Tibial nerve (tissue), 4 donors: Measurements from ENCODE around the gene MC1R. TPM values are rescaled to one million over a fixed set of nuclear protein-coding genes. Genes with fewer than 3 reads are reported as not detected.

Experiments
- DNase-seq, 2 donors: peaks; one replicate each; pipeline ENCODE4 v3.0.0-alpha.2; 2019; ENCODE audit warnings: low spot score in 2 of 2
- H3K27ac ChIP-seq, 4 donors: fragments of 200-600 bp; sonication (generic) in 3 of 4; one replicate each; pipeline ENCODE4 v1.5.1; 2017 to 2019; ENCODE audit warnings: mild to moderate bottlenecking in 1 of 4
- H3K27me3 ChIP-seq, 2 donors: fragments of 200-600 bp; sonication (generic) in 1 of 2; one replicate each; pipeline versions ENCODE4 v1.5.1 to v1.6.0; 2017 to 2019
- H3K36me3 ChIP-seq, 3 donors: fragments of 200-600 bp; sonication (generic); one replicate each; pipeline ENCODE4 v1.5.1; 2018 to 2019
- H3K4me1 ChIP-seq, 4 donors: fragments of 200-600 bp; sonication (generic) in 3 of 4; one replicate each; pipeline ENCODE4 v1.5.1; 2017 to 2019
- H3K4me3 ChIP-seq, 4 donors: fragments of 200-600 bp; sonication (generic) in 3 of 4; one replicate each; pipeline ENCODE4 v1.5.1; 2017 to 2019; ENCODE audit warnings: mild to moderate bottlenecking in 1 of 4, moderate library complexity in 1 of 4
- H3K9me3 ChIP-seq, 4 donors: fragments of 200-600 bp; sonication (generic) in 3 of 4; one replicate each; pipeline ENCODE4 v1.5.1; 2017 to 2019
- CTCF ChIP-seq, 5 experiments: fragments of 200-600 bp in 3 of 5; fragments of 450-650 bp in 2 of 5; sonication (generic) in 3 of 5; IDR thresholded peaks; one replicate each; pipeline ENCODE4 v1.5.1; 2016 to 2019; ENCODE audit warnings: antibody characterized with exemption in 5 of 5, mild to moderate bottlenecking in 3 of 5, moderate library complexity in 2 of 5
- EP300 ChIP-seq, 2 donors: sonication (generic); formaldehyde crosslinking; IDR thresholded peaks; one replicate each; pipeline ENCODE4 v1.6.1; 2017; ENCODE audit warnings: antibody characterized with exemption in 2 of 2, mild to moderate bottlenecking in 1 of 2
- POLR2A ChIP-seq, 2 donors: fragments of 450-650 bp; IDR thresholded peaks; one replicate each; pipeline ENCODE4 v1.6.1; 2017; ENCODE audit warnings: antibody characterized with exemption in 2 of 2, mild to moderate bottlenecking in 2 of 2, moderate library complexity in 2 of 2
- WGBS, 2 donors: methylation state at CpG; one replicate each; pipeline ENCODE4 v1.1.5; 2018; 5-methylcytosine and 5-hydroxymethylcytosine counted together
- total RNA-seq, 4 donors: library from RNA; depleted of rRNA; stranded (reverse); fragments of >200 nt; gene quantifications; one replicate each; pipeline ENCODE4 v1.1.0, GENCODE V29; 2016

The MC1R gene
- total RNA-seq, 4 donors from 2014 or later = 3.3 to 15.7 (median 6.9) TPM

- Histone ChIP-seq H3K27me3 (no peaks in the 10 kb centered on the region), H3K27ac (peak overlapping the region in 1 of 4 donors; percentile 81), H3K4me1 (peaks cover 0 to 23% (median 0%) of the 10 kb centered on the region in 4 donors), H3K9me3 (no peaks in the 10 kb centered on the region), H3K36me3 (peaks cover 7 to 100% (median 45%) of the 10 kb centered on the region in 3 donors), H3K4me3 (no peak overlapping the region)
- 89 to 91% methylated on average over 18 of the region's 18 CpGs for WGBS, 2 donors
- TF ChIP-seq CTCF (IDR thresholded peaks at IDR 0.05) (no peak), EP300 (IDR thresholded peaks at IDR 0.05) (no peak), POLR2A (IDR thresholded peaks at IDR 0.05) (no peak)
- no peak for DNase-seq
Observed at GRCh38 chr16:89892055-89892630, 26.5 kb upstream of the MC1R start.

- H3K27me3 ChIP-seq = no peaks in the 10 kb centered on the region
- peaks cover 4 to 100% (median 40%) of the 10 kb centered on the region in 3 donors for H3K36me3 ChIP-seq
- no peak overlapping the region for H3K27ac ChIP-seq
- TF ChIP-seq EP300 (IDR thresholded peaks at IDR 0.05) (no peak), POLR2A (IDR thresholded peaks at IDR 0.05) (no peak), CTCF (IDR thresholded peaks at IDR 0.05) (no peak)
- WGBS, 2 donors = 93 to 94% methylated on average over 9 of the region's 9 CpGs
- H3K4me1 ChIP-seq = peaks cover 0 to 23% (median 0%) of the 10 kb centered on the region in 4 donors
- no peak for DNase-seq
- H3K9me3 ChIP-seq = no peaks in the 10 kb centered on the region
- no peak overlapping the region for H3K4me3 ChIP-seq
Observed at GRCh38 chr16:89892635-89893034, 26.0 kb upstream of the MC1R start.

GRCh38 chr16:89893642-89894548, 24.8 kb upstream of the MC1R start:
- H3K36me3 ChIP-seq = peaks cover 2 to 100% (median 35%) of the 10 kb centered on the region in 3 donors

GRCh38 chr16:89895482-89896250, 23.0 kb upstream of the MC1R start:
- WGBS, 2 donors = 91 to 92% methylated on average over 26 of the region's 26 CpGs
- peaks cover 5 to 100% (median 38%) of the 10 kb centered on the region in 3 donors for H3K36me3 ChIP-seq

More at GRCh38 chr16:89893642-89894548, 24.8 kb upstream of the MC1R start:
- 90 to 92% methylated on average over 30 to 36 of the region's 45 CpGs for WGBS, 2 donors
- Histone ChIP-seq H3K4me3 (no peak overlapping the region), H3K27me3 (no peaks in the 10 kb centered on the region), H3K27ac (no peak overlapping the region), H3K4me1 (peaks cover 0 to 23% (median 0%) of the 10 kb centered on the region in 4 donors), H3K9me3 (no peaks in the 10 kb centered on the region)
- DNase-seq = no peak
- TF ChIP-seq POLR2A (IDR thresholded peaks at IDR 0.05) (no peak), CTCF (IDR thresholded peaks at IDR 0.05) (no peak), EP300 (IDR thresholded peaks at IDR 0.05) (no peak)

More at GRCh38 chr16:89895482-89896250, 23.0 kb upstream of the MC1R start:
- no peak overlapping the region for H3K27ac ChIP-seq
- no peaks in the 10 kb centered on the region for H3K9me3 ChIP-seq
- H3K27me3 ChIP-seq = no peaks in the 10 kb centered on the region
- no peak for TF ChIP-seq CTCF (IDR thresholded peaks at IDR 0.05)
- no peak for TF ChIP-seq POLR2A (IDR thresholded peaks at IDR 0.05)
- TF ChIP-seq EP300 (IDR thresholded peaks at IDR 0.05) = no peak
- H3K4me3 ChIP-seq = no peak overlapping the region
- H3K4me1 ChIP-seq = peaks cover 0 to 14% (median 0%) of the 10 kb centered on the region in 4 donors
- DNase-seq = no peak
